NT2/D1 (cell line): ENCODE measurements around the gene DYRK3.

Source experiments
- DNase-seq: peaks from one replicate; pipeline ENCODE4 v3.0.0-alpha.2; 2011; ENCODE audit warnings: low read depth, low spot score
- H3K27me3 ChIP-seq: 2 replicates; pipeline ENCODE4 v1.6.0; 2011; ENCODE audit warnings: mild to moderate bottlenecking; ENCODE audit not compliant: insufficient read length, insufficient read depth
- H3K36me3 ChIP-seq: 2 replicates; pipeline ENCODE4 v1.6.1; 2011; ENCODE audit warnings: mild to moderate bottlenecking, low read length, mixed read lengths; ENCODE audit not compliant: insufficient read depth, insufficient read length
- H3K4me1 ChIP-seq: 2 replicates; pipeline ENCODE4 v1.5.1; 2011; ENCODE audit not compliant: insufficient read depth, insufficient read length
- H3K4me3 ChIP-seq: 2 replicates; pipeline ENCODE4 v1.5.1; 2011; ENCODE audit warnings: low read depth; ENCODE audit not compliant: insufficient read length
- H3K9ac ChIP-seq: 2 replicates; pipeline ENCODE4 v1.6.0; 2011; ENCODE audit warnings: low read depth; ENCODE audit not compliant: insufficient read length
- H3K9me3 ChIP-seq: 2 replicates; pipeline ENCODE4 v1.5.1; 2011; ENCODE audit warnings: mild to moderate bottlenecking, low read length; ENCODE audit not compliant: insufficient read depth
- SUZ12 ChIP-seq: IDR thresholded peaks from 2 replicates; pipeline ENCODE4 v1.6.1; 2011; ENCODE audit not compliant: insufficient read length, insufficient read depth; ENCODE audit errors: extremely low read depth
- YY1 ChIP-seq: IDR thresholded peaks from 2 replicates; pipeline ENCODE4 v1.6.1; 2011; ENCODE audit not compliant: insufficient read length, insufficient read depth
- ZNF274 ChIP-seq: IDR thresholded peaks from 2 replicates; pipeline ENCODE4 v1.6.1; 2011; ENCODE audit warnings: mild to moderate bottlenecking, low read depth, low read length

DYRK3 gene

GRCh38 chr1:206655471-206655882 lies 20.1 kb downstream of the DYRK3 start:
- H3K4me3 ChIP-seq: no peak overlapping the region
- H3K9me3 ChIP-seq: no peaks in the 10 kb centered on the region
- peaks cover 7% of the 10 kb centered on the region for H3K4me1 ChIP-seq
- DNase-seq: no peak
- TF ChIP-seq YY1 (no peak), SUZ12 (no peak), ZNF274 (no peak)
- peaks cover 10% of the 10 kb centered on the region for H3K27me3 ChIP-seq
- H3K9ac ChIP-seq: no peak overlapping the region
- H3K36me3 ChIP-seq: peaks cover 13% of the 10 kb centered on the region

GRCh38 chr1:206656936-206657335 lies 21.6 kb downstream of the DYRK3 start:
- no peak for DNase-seq
- no peak for TF ChIP-seq YY1
- no peak for TF ChIP-seq SUZ12
- TF ChIP-seq ZNF274: no peak

GRCh38 chr1:206657751-206658150 lies 22.4 kb downstream of the DYRK3 start:
- no peaks in the 10 kb centered on the region for H3K9me3 ChIP-seq
- H3K9ac ChIP-seq: peak overlapping the region; percentile 47
- no peak for DNase-seq
- TF ChIP-seq SUZ12 (no peak), ZNF274 (no peak), YY1 (no peak)
- no peaks in the 10 kb centered on the region for H3K36me3 ChIP-seq
- H3K4me1 ChIP-seq: peaks cover 7% of the 10 kb centered on the region
- peaks cover 17% of the 10 kb centered on the region for H3K27me3 ChIP-seq
- H3K4me3 ChIP-seq: no peak overlapping the region

More at GRCh38 chr1:206656936-206657335, 21.6 kb downstream of the DYRK3 start:
- Histone ChIP-seq H3K4me1 (peaks cover 7% of the 10 kb centered on the region), H3K4me3 (no peak overlapping the region), H3K36me3 (peaks cover 3% of the 10 kb centered on the region), H3K27me3 (peaks cover 10% of the 10 kb centered on the region), H3K9ac (no peak overlapping the region), H3K9me3 (no peaks in the 10 kb centered on the region)

GRCh38 chr1:206658264-206658980 lies 23.1 kb downstream of the DYRK3 start:
- DNase-seq: peak; percentile 70
- H3K9me3 ChIP-seq: no peaks in the 10 kb centered on the region
- H3K4me3 ChIP-seq: peak overlapping the region; percentile 9
- H3K27me3 ChIP-seq: peaks cover 24% of the 10 kb centered on the region
- peaks cover 7% of the 10 kb centered on the region for H3K4me1 ChIP-seq
- H3K9ac ChIP-seq: peak overlapping the region; percentile 65
- no peak for TF ChIP-seq SUZ12
- TF ChIP-seq ZNF274: no peak
- no peak for TF ChIP-seq YY1
- no peaks in the 10 kb centered on the region for H3K36me3 ChIP-seq

GRCh38 chr1:206658981-206659273 lies 23.6 kb downstream of the DYRK3 start:
- peak overlapping the region; percentile 9 for H3K4me3 ChIP-seq
- peak overlapping the region; percentile 65 for H3K9ac ChIP-seq
- peaks cover 7% of the 10 kb centered on the region for H3K4me1 ChIP-seq
- TF ChIP-seq SUZ12 (no peak), YY1 (no peak), ZNF274 (no peak)
- DNase-seq: no peak
- no peaks in the 10 kb centered on the region for H3K9me3 ChIP-seq
- H3K36me3 ChIP-seq: no peaks in the 10 kb centered on the region
- peaks cover 29% of the 10 kb centered on the region for H3K27me3 ChIP-seq

GRCh38 chr1:206660136-206660535 lies 24.8 kb downstream of the DYRK3 start:
- H3K4me1 ChIP-seq: peaks cover 9% of the 10 kb centered on the region
- H3K27me3 ChIP-seq: peaks cover 32% of the 10 kb centered on the region
- no peak overlapping the region for H3K4me3 ChIP-seq
- no peaks in the 10 kb centered on the region for H3K36me3 ChIP-seq
- H3K9ac ChIP-seq: no peak overlapping the region
- no peaks in the 10 kb centered on the region for H3K9me3 ChIP-seq
- no peak for DNase-seq
- TF ChIP-seq YY1 (no peak), ZNF274 (no peak)

- DNase-seq: no peak
- no peak overlapping the region for H3K9ac ChIP-seq
- no peaks in the 10 kb centered on the region for H3K9me3 ChIP-seq
- H3K4me3 ChIP-seq: no peak overlapping the region
- H3K4me1 ChIP-seq: peaks cover 9% of the 10 kb centered on the region
- TF ChIP-seq YY1 (no peak), ZNF274 (no peak), SUZ12 (no peak)
- H3K27me3 ChIP-seq: peaks cover 32% of the 10 kb centered on the region
- H3K36me3 ChIP-seq: no peaks in the 10 kb centered on the region
Observed at GRCh38 chr1:206661161-206661820, 26.0 kb downstream of the DYRK3 start.
